Tongue (tissue), 2 donors: ENCODE results near the gene NUP42. TPM values are rescaled to one million over a fixed set of nuclear protein-coding genes. Genes with fewer than 3 reads are reported as not detected.
"Not testable (repeated sequence)": the region's sequence is repeated elsewhere in the genome, so short reads cannot be mapped to it uniquely, and the experiment has no call there.

Experiments
- DNase-seq: peaks from one replicate; pipeline ENCODE4 v3.0.0-alpha.2; 2015
- total RNA-seq: library from RNA; depleted of rRNA; stranded (reverse); fragments of >200 nt; gene quantifications from one replicate; pipeline ENCODE4 v1.2.3, GENCODE V29; 2014

Gene NUP42
- 44.5 TPM for total RNA-seq

- peak; percentile 99 for DNase-seq
Measured at GRCh38 chr7:23181684-23182553, at the start of gene NUP42. Gene NUP42 (plus strand): TSS chr7:23182048. CDS start chr7:23182086, 38 bp downstream.

GRCh38 chr7:23133797-23134196 lies 48.1 kb upstream of the NUP42 start:
- no peak for DNase-seq

GRCh38 chr7:23135755-23136154 lies 46.1 kb upstream of the NUP42 start:
- DNase-seq: no peak

GRCh38 chr7:23136216-23136615 lies 45.6 kb upstream of the NUP42 start:
- no peak for DNase-seq

- no peak for DNase-seq
Measured at GRCh38 chr7:23157679-23158078, 24.2 kb upstream of the NUP42 start.

GRCh38 chr7:23158546-23158945 lies 23.3 kb upstream of the NUP42 start:
- DNase-seq: no peak

- no peak for DNase-seq
Measured at GRCh38 chr7:23161482-23161881, 20.4 kb upstream of the NUP42 start.

- DNase-seq: no peak
Measured at GRCh38 chr7:23164846-23165245, 17.0 kb upstream of the NUP42 start.

- no peak for DNase-seq
Measured at GRCh38 chr7:23165316-23165715, 16.5 kb upstream of the NUP42 start.

GRCh38 chr7:23167691-23168090 lies 14.2 kb upstream of the NUP42 start:
- no peak for DNase-seq

- no peak for DNase-seq
Measured at GRCh38 chr7:23168111-23168885, 13.6 kb upstream of the NUP42 start.

- DNase-seq: no peak
Measured at GRCh38 chr7:23175938-23176337, 5.9 kb upstream of the NUP42 start.

GRCh38 chr7:23183279-23184012 lies 1.6 kb downstream of the NUP42 start:
- no peak for DNase-seq

GRCh38 chr7:23184291-23184690 lies 2.4 kb downstream of the NUP42 start:
- DNase-seq: no peak

- peak; percentile 86 for DNase-seq
Measured at GRCh38 chr7:23184709-23185359, 3.0 kb downstream of the NUP42 start.

GRCh38 chr7:23185980-23186379 lies 4.1 kb downstream of the NUP42 start:
- DNase-seq: no peak

GRCh38 chr7:23191022-23191421 lies 9.2 kb downstream of the NUP42 start:
- DNase-seq: no peak

- DNase-seq: not testable (repeated sequence)
Measured at GRCh38 chr7:23193650-23194227, 11.9 kb downstream of the NUP42 start.

- no peak for DNase-seq
Measured at GRCh38 chr7:23196306-23196705, 14.5 kb downstream of the NUP42 start.

- not testable (repeated sequence) for DNase-seq
Measured at GRCh38 chr7:23197745-23198144, 15.9 kb downstream of the NUP42 start.

- no peak for DNase-seq
Measured at GRCh38 chr7:23200331-23200730, 18.5 kb downstream of the NUP42 start.

GRCh38 chr7:23204241-23204640 lies 22.4 kb downstream of the NUP42 start:
- no peak for DNase-seq
